ENCODE measurements around the gene UMAD1. TPM values are rescaled to one million over a fixed set of nuclear protein-coding genes. Genes with fewer than 3 reads are reported as not detected.

UMAD1 gene
- total and polyA plus RNA-seq, 2 of the 13 experiments (the other 11 are each of a cell fraction or from before 2014, with no cell fraction given), result 16.8 to 17.6 TPM

- TF ChIP-seq ZNF646 (CRISPR knock-in tag; IDR thresholded peaks at IDR 0.05) (no peak), MTA3 (CRISPR knock-in tag; IDR thresholded peaks at IDR 0.05) (no peak)
- TF ChIP-seq, protein P1, sequence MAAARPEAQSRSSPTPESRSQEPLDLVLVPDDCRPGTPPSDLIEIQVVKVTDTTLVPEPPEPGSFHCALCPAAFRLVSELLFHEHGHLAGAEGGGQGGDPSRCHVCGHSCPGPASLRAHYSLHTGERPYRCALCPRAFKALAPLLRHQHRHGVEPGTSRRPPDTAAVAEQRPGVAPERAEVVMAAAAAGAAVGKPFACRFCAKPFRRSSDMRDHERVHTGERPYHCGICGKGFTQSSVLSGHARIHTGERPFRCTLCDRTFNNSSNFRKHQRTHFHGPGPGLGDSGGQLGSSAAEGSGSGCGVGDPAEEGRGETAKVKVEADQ (CRISPR knock-in tag; IDR thresholded peaks at IDR 0.05; ENCODE audit: borderline replicate concordance), result no peak
These were observed 249.4 kb downstream of the UMAD1 start (continued) for GRCh38 chr7:7889791-7890568.
